GM23338 (cell line): ENCODE data around the gene HSPE1.

Experiments used
- CREB1 ChIP-seq: fragments of 250-450 bp; sonication (Bioruptor Pico); IDR thresholded peaks from 2 replicates; pipeline ENCODE4 v1.5.0; 2020; ENCODE audit warnings: low read depth, mild to moderate bottlenecking, moderate library complexity
- CTCF ChIP-seq, 2 experiments: fragments of 200-600 bp in 1 of 2; sonication (generic) in 1 of 2; conservative IDR thresholded peaks; 2 replicates each; pipeline versions ENCODE4 v1.5.1 to v1.6.1; 2016 to 2017; ENCODE audit warnings: antibody characterized with exemption in 2 of 2, low read depth in 2 of 2, mild to moderate bottlenecking in 2 of 2, moderate library complexity in 1 of 2
- EZH2 ChIP-seq: fragments of 200-600 bp; sonication (generic); IDR thresholded peaks from one replicate; pipeline ENCODE4 v1.8.0; 2017; ENCODE audit warnings: antibody characterized with exemption, mild to moderate bottlenecking, low read depth; ENCODE audit not compliant: unreplicated experiment
- EZH2phosphoT487 ChIP-seq: fragments of 200-600 bp; sonication (generic); IDR thresholded peaks from one replicate; pipeline ENCODE4 v1.8.1; 2018; ENCODE audit warnings: antibody characterized with exemption; ENCODE audit not compliant: unreplicated experiment
- JUNB ChIP-seq: IDR thresholded peaks from one replicate; pipeline ENCODE4 v1.6.1; 2016; ENCODE audit warnings: antibody characterized with exemption; ENCODE audit not compliant: unreplicated experiment
- POLR2AphosphoS5 ChIP-seq: IDR thresholded peaks from 2 replicates; pipeline ENCODE4 v1.6.1; 2016; ENCODE audit warnings: antibody characterized with exemption, low read depth
- REST ChIP-seq: IDR thresholded peaks from one replicate; pipeline ENCODE4 v1.6.1; 2018; ENCODE audit warnings: antibody characterized with exemption; ENCODE audit not compliant: unreplicated experiment

- TF ChIP-seq CTCF (conservative IDR thresholded peaks at IDR 0.05; ENCODE audit: low read depth in 2 of 2) (peak; percentile 15 to 38; a peak in 3 of 4 replicates), JUNB (no peak), EZH2phosphoT487 (no peak), POLR2AphosphoS5 (peak; percentile 68), CREB1 (CRISPR knock-in tag) (peak; percentile 87), EZH2 (no peak), REST (no peak)
Observed at GRCh38 chr2:197453123-197453913, 46.9 kb upstream of the HSPE1 start, which contains the start of gene COQ10B.
